Thymus (tissue), 11 donors: ENCODE data around the gene SLC16A11. TPM values are rescaled to one million over a fixed set of nuclear protein-coding genes. Genes with fewer than 3 reads are reported as not detected.

Experiments used
- DNase-seq, 9 donors: peaks; one replicate each; pipeline ENCODE4 v3.0.0-alpha.2; 2013; ENCODE audit warnings: low spot score in 9 of 9, low read depth in 6 of 9, missing footprints in 1 of 9
- H3K27ac ChIP-seq, 2 donors: one replicate each; pipeline ENCODE4 v1.5.1; 2013; ENCODE audit warnings: control low read depth in 1 of 2, low read depth in 1 of 2, low read length in 1 of 2, mild to moderate bottlenecking in 1 of 2, moderate library complexity in 1 of 2
- H3K27me3 ChIP-seq, 2 donors: one replicate each; pipeline ENCODE4 v1.5.1; 2013; ENCODE audit warnings: low read length in 1 of 2; ENCODE audit not compliant: control insufficient read depth in 2 of 2, insufficient read depth in 1 of 2
- H3K36me3 ChIP-seq, 2 donors: one replicate each; pipeline ENCODE4 v1.5.1; 2013; ENCODE audit warnings: low read length in 1 of 2, mild to moderate bottlenecking in 1 of 2, moderate library complexity in 1 of 2; ENCODE audit not compliant: control insufficient read depth in 2 of 2, insufficient read depth in 2 of 2
- H3K4me1 ChIP-seq, 2 donors: one replicate each; pipeline ENCODE4 v1.5.1; 2013; ENCODE audit warnings: low read length in 2 of 2; ENCODE audit not compliant: control insufficient read depth in 2 of 2, insufficient read depth in 2 of 2
- H3K4me3 ChIP-seq, 2 donors: one replicate each; pipeline ENCODE4 v1.5.1; 2013; ENCODE audit warnings: low read length in 2 of 2, control low read depth in 1 of 2, mild to moderate bottlenecking in 1 of 2
- H3K9me3 ChIP-seq, 2 donors: one replicate each; pipeline ENCODE4 v1.5.1; 2013; ENCODE audit warnings: low read length in 1 of 2, mild to moderate bottlenecking in 1 of 2; ENCODE audit not compliant: control insufficient read depth in 2 of 2, insufficient read depth in 1 of 2
- WGBS: extraction: QIAGEN DNeasy Blood & Tissue Kit; methylation state at CpG from one replicate; pipeline ENCODE4 v1.1.7; 2013; 5-methylcytosine and 5-hydroxymethylcytosine counted together
- polyA plus RNA-seq: library from polyadenylated mRNA; stranded (reverse); fragments of 200-250 nt; gene quantifications from one replicate; pipeline ENCODE4 v1.2.3, GENCODE V29; 2013
- total RNA-seq: library from RNA; stranded (reverse); fragments of 120-200 nt; gene quantifications from one replicate; pipeline ENCODE4 v1.2.4, GENCODE V29; 2013
- donor health status: healthy.

Gene SLC16A11
- total and polyA plus RNA-seq, 2 donors: 0.52 to 7.4 TPM

GRCh38 chr17:7007143-7007542, 36.7 kb downstream of the SLC16A11 start:
- Histone ChIP-seq H3K27ac (no peak overlapping the region), H3K9me3 (no peaks in the 10 kb centered on the region), H3K4me1 (peaks cover 11 to 14% of the 10 kb centered on the region in 2 donors), H3K27me3 (no peaks in the 10 kb centered on the region), H3K36me3 (peaks cover 8 to 10% of the 10 kb centered on the region in 2 donors), H3K4me3 (no peak overlapping the region)
- DNase-seq: no peak
- WGBS: 95% methylated on average over 2 of the region's 2 CpGs

- Histone ChIP-seq H3K36me3 (peaks cover 19 to 23% of the 10 kb centered on the region in 2 donors), H3K4me1 (peaks cover 2% of the 10 kb centered on the region in 2 donors), H3K4me3 (no peak overlapping the region), H3K27me3 (no peaks in the 10 kb centered on the region), H3K27ac (no peak overlapping the region), H3K9me3 (no peaks in the 10 kb centered on the region)
- 93% methylated on average over 7 of the region's 7 CpGs for WGBS
- DNase-seq: no peak
Observed at GRCh38 chr17:7005716-7006115, 38.2 kb downstream of the SLC16A11 start.

GRCh38 chr17:7004398-7005253, 39.3 kb downstream of the SLC16A11 start:
- H3K27me3 ChIP-seq: no peaks in the 10 kb centered on the region
- peaks cover 29 to 34% of the 10 kb centered on the region in 2 donors for H3K36me3 ChIP-seq
- no peaks in the 10 kb centered on the region for H3K9me3 ChIP-seq
- peak in 5 of 9 donors; percentile 59 to 86 (median 69) for DNase-seq
- no peaks in the 10 kb centered on the region for H3K4me1 ChIP-seq
- 95% methylated on average over 2 of the region's 2 CpGs for WGBS
- no peak overlapping the region for H3K4me3 ChIP-seq
- no peak overlapping the region for H3K27ac ChIP-seq

DNA sequence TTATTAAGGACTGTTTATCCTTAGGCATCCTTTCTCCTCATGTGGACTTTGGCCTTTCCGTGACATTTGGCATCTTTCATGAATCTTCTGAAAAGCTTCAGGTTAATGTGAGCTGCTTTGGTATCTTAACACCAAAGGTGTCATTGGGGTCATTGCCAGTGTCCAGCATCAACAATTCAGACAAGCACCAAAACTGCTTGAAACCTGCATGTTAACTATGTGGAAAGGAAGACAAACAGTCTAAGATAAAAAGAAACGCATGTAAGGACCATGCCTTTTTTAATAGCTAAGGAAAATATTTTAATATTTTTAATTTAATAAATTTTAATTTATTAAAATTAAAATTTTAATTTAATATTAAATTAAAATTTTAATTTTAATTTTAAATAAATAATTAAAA, 40.1 kb downstream of the SLC16A11 start:
- Histone ChIP-seq H3K36me3 (peaks cover 38 to 42% of the 10 kb centered on the region in 2 donors), H3K27ac (no peak overlapping the region), H3K4me3 (no peak overlapping the region), H3K9me3 (peaks cover 0 to 1% of the 10 kb centered on the region in 2 donors), H3K4me1 (no peaks in the 10 kb centered on the region), H3K27me3 (no peaks in the 10 kb centered on the region)
- DNase-seq: no peak
- over 99% methylated on average over 2 of the region's 2 CpGs for WGBS

- peaks cover 0 to 1% of the 10 kb centered on the region in 2 donors for H3K9me3 ChIP-seq
- no peak overlapping the region for H3K27ac ChIP-seq
- DNase-seq: no peak
- 97% methylated on average over 6 of the region's 6 CpGs for WGBS
- no peaks in the 10 kb centered on the region for H3K4me1 ChIP-seq
- peaks cover 44 to 46% of the 10 kb centered on the region in 2 donors for H3K36me3 ChIP-seq
- H3K4me3 ChIP-seq: no peak overlapping the region
- no peaks in the 10 kb centered on the region for H3K27me3 ChIP-seq
Observed at GRCh38 chr17:7002288-7003047, 41.4 kb downstream of the SLC16A11 start.

GRCh38 chr17:7001318-7001961, 42.5 kb downstream of the SLC16A11 start:
- 85% methylated on average over 10 of the region's 10 CpGs for WGBS
- H3K27ac ChIP-seq: no peak overlapping the region

DNA sequence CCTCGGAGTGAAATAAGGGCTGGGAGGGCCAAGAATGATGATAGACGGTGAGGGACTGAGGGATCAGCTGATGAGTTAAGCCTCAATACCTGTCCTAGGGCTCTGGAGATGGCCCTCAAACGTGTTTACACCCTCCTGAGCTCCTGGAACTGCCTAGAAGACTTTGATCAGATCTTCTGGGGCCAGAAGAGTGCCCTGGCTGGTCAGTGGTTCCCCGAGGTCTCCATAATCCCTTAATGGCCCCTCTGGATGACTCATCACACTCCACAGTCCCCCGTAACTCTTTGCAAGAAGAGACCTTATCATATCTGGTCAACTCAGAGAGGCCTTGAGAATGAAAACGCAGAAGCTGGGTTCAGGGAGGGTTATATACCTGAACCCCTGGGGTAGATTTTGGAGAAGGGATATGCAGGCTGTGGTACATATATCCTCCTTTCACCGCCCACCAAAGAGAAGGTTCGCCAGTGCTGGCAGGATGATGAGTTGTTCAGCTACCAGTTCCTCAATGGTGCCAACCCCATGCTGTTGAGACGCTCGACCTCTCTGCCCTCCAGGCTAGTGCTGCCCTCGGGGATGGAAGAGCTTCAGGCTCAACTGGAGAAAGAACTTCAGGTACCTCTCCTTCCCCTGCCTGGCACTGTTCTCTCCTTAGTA, 44.9 kb downstream of the SLC16A11 start:
- 92% methylated on average over 11 of the region's 11 CpGs for WGBS

More at GRCh38 chr17:7001318-7001961, 42.5 kb downstream of the SLC16A11 start:
- no peaks in the 10 kb centered on the region for H3K4me1 ChIP-seq
- no peak overlapping the region for H3K4me3 ChIP-seq
- peaks cover 40 to 48% of the 10 kb centered on the region in 2 donors for H3K36me3 ChIP-seq
- peaks cover 0 to 4% of the 10 kb centered on the region in 2 donors for H3K27me3 ChIP-seq
- H3K9me3 ChIP-seq: peaks cover 0 to 1% of the 10 kb centered on the region in 2 donors
- peak in 2 of 9 donors; percentile 43 to 45 for DNase-seq

GRCh38 chr17:6997171-6997570, 46.7 kb downstream of the SLC16A11 start:
- Histone ChIP-seq H3K27ac (no peak overlapping the region), H3K27me3 (peaks cover 0 to 18% of the 10 kb centered on the region in 2 donors), H3K4me3 (no peak overlapping the region), H3K4me1 (no peaks in the 10 kb centered on the region), H3K9me3 (peaks cover 0 to 1% of the 10 kb centered on the region in 2 donors), H3K36me3 (peaks cover 37 to 55% of the 10 kb centered on the region in 2 donors)
- no peak for DNase-seq
- 94% methylated on average over 8 of the region's 8 CpGs for WGBS

More for the DNA sequence above, 44.9 kb downstream of the SLC16A11 start:
- H3K36me3 ChIP-seq: peaks cover 43 to 57% of the 10 kb centered on the region in 2 donors
- H3K4me1 ChIP-seq: no peaks in the 10 kb centered on the region
- H3K27me3 ChIP-seq: peaks cover 0 to 18% of the 10 kb centered on the region in 2 donors
- DNase-seq: no peak
- no peak overlapping the region for H3K27ac ChIP-seq
- H3K9me3 ChIP-seq: peaks cover 0 to 1% of the 10 kb centered on the region in 2 donors
- no peak overlapping the region for H3K4me3 ChIP-seq
